Measurements from ENCODE around the gene LCMT1.

LCMT1 gene

GRCh38 chr16:25073854-25074253 is 37.7 kb upstream of the LCMT1 start:
- 0 out of 2 replicates have a peak overlapping the region, but pooled peaks have one; percentile 17 for H2AFZ ChIP-seq (ENCODE audit: low read depth, low read length)
- peak overlapping the region; percentile 58 for H3K4me3 ChIP-seq (ENCODE audit: low read length)
- no peak for TF ChIP-seq CTCF (IDR thresholded peaks at IDR 0.05; ENCODE audit: low read depth, low read length)
- no peak for TF ChIP-seq EZH2phosphoT487 (IDR thresholded peaks at IDR 0.05; ENCODE audit: low read depth)
- H4K20me1 ChIP-seq (ENCODE audit: insufficient read depth, low read length) = no peaks in the 10 kb centered on the region
- H3K9ac ChIP-seq (ENCODE audit: low read length) = peak overlapping the region; percentile 43
- H3K4me1 ChIP-seq (ENCODE audit: low read length) = peaks cover 53% of the 10 kb centered on the region
- H3K27me3 ChIP-seq (ENCODE audit: low read depth, low read length) = no peaks in the 10 kb centered on the region
- peaks cover 5% of the 10 kb centered on the region for H3K36me3 ChIP-seq (replicated peaks; ENCODE audit: low read depth, low read length)
- H3K9me3 ChIP-seq (ENCODE audit: insufficient read depth, low read length) = peaks cover 3% of the 10 kb centered on the region; the same call in 1 of the 2 replicates
- H3K27ac ChIP-seq (ENCODE audit: low read length) = peak overlapping the region; percentile 60
- no peaks in the 10 kb centered on the region for H3K79me2 ChIP-seq (ENCODE audit: low read length)
- H3K4me2 ChIP-seq (ENCODE audit: low read length) = peak overlapping the region; percentile 77

- Histone ChIP-seq H3K9me3 (ENCODE audit: insufficient read depth, low read length) (peaks cover 3% of the 10 kb centered on the region; the same call in 1 of the 2 replicates), H2AFZ (ENCODE audit: low read depth, low read length) (no peak overlapping the region), H3K4me1 (ENCODE audit: low read length) (peaks cover 20% of the 10 kb centered on the region), H3K4me3 (ENCODE audit: low read length) (no peak overlapping the region), H3K27ac (ENCODE audit: low read length) (no peak overlapping the region), H3K36me3 (replicated peaks; ENCODE audit: low read depth, low read length) (peaks cover 14% of the 10 kb centered on the region), H3K4me2 (ENCODE audit: low read length) (no peak overlapping the region), H3K27me3 (ENCODE audit: low read depth, low read length) (no peaks in the 10 kb centered on the region), H3K9ac (ENCODE audit: low read length) (no peak overlapping the region), H4K20me1 (ENCODE audit: insufficient read depth, low read length) (no peaks in the 10 kb centered on the region), H3K79me2 (ENCODE audit: low read length) (no peaks in the 10 kb centered on the region)
- TF ChIP-seq EZH2phosphoT487 (IDR thresholded peaks at IDR 0.05; ENCODE audit: low read depth) = no peak
- TF ChIP-seq CTCF (IDR thresholded peaks at IDR 0.05; ENCODE audit: low read depth, low read length) = no peak
These were observed 33.1 kb upstream of the LCMT1 start for GRCh38 chr16:25078386-25078978.

GRCh38 chr16:25079637-25080378 is 31.7 kb upstream of the LCMT1 start:
- Histone ChIP-seq H3K36me3 (replicated peaks; ENCODE audit: low read depth, low read length) (peaks cover 14% of the 10 kb centered on the region), H3K9ac (ENCODE audit: low read length) (no peak overlapping the region), H3K4me2 (ENCODE audit: low read length) (no peak overlapping the region), H3K4me1 (ENCODE audit: low read length) (peaks cover 6% of the 10 kb centered on the region), H3K27ac (ENCODE audit: low read length) (no peak overlapping the region), H3K79me2 (ENCODE audit: low read length) (no peaks in the 10 kb centered on the region), H2AFZ (ENCODE audit: low read depth, low read length) (no peak overlapping the region), H3K9me3 (ENCODE audit: insufficient read depth, low read length) (peaks cover 3% of the 10 kb centered on the region; the same call in 1 of the 2 replicates), H3K27me3 (ENCODE audit: low read depth, low read length) (no peaks in the 10 kb centered on the region), H4K20me1 (ENCODE audit: insufficient read depth, low read length) (no peaks in the 10 kb centered on the region), H3K4me3 (ENCODE audit: low read length) (no peak overlapping the region)
- TF ChIP-seq EZH2phosphoT487 (IDR thresholded peaks at IDR 0.05; ENCODE audit: low read depth) (no peak), CTCF (IDR thresholded peaks at IDR 0.05; ENCODE audit: low read depth, low read length) (no peak)

- Histone ChIP-seq H2AFZ (ENCODE audit: low read depth, low read length) (no peak overlapping the region), H3K4me2 (ENCODE audit: low read length) (no peak overlapping the region), H3K27ac (ENCODE audit: low read length) (no peak overlapping the region), H3K9me3 (ENCODE audit: insufficient read depth, low read length) (peaks cover 3% of the 10 kb centered on the region; the same call in 1 of the 2 replicates), H3K79me2 (ENCODE audit: low read length) (no peaks in the 10 kb centered on the region), H3K27me3 (ENCODE audit: low read depth, low read length) (no peaks in the 10 kb centered on the region), H3K36me3 (replicated peaks; ENCODE audit: low read depth, low read length) (peaks cover 14% of the 10 kb centered on the region), H3K4me1 (ENCODE audit: low read length) (no peaks in the 10 kb centered on the region), H3K9ac (ENCODE audit: low read length) (no peak overlapping the region), H3K4me3 (ENCODE audit: low read length) (no peak overlapping the region), H4K20me1 (ENCODE audit: insufficient read depth, low read length) (no peaks in the 10 kb centered on the region)
- no peak for TF ChIP-seq CTCF (IDR thresholded peaks at IDR 0.05; ENCODE audit: low read depth, low read length)
- TF ChIP-seq EZH2phosphoT487 (IDR thresholded peaks at IDR 0.05; ENCODE audit: low read depth) = no peak
These were observed 31.0 kb upstream of the LCMT1 start for GRCh38 chr16:25080420-25081131.

Measured in OCI-LY3 (cell line).